ENCODE results near the gene CD48.

The CD48 gene

DNA sequence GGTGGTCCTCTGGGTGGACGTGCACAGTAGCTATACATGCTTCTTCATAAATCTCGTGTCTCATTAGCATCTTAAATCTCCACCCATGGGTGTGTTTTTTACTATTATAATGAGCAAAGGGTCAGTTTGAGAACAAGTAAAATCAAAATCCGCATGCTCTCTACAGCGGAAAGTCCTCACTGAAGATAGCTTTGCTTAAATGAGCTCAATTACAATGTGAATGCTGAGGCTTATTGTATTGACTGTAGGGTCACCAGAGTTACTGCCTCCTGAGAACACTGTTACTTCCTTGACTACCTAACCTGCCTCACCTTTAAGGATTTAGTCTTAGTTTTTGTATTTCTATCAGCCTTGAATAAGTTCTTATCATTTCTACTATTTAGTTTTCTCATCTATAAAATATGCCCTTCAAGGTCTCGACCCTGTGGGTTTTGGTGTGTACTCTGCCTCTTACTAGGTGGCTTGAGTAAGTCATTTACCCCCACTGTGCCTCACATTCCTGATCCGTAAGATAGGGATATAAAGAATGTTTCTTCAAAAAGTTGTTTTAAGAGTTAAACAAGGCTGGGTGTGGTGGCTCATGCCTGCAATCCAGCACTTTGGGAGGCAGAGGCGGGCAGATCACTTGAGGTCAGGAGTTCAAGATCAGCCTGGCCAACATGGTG lies 35.3 kb upstream of the CD48 start:
- Mint-ChIP-seq H3K36me3 (peaks cover 72% of the 10 kb centered on the region), H3K9me3 (no peaks in the 10 kb centered on the region), H3K27ac (peak overlapping the region; percentile 70), H3K4me3 (no peak overlapping the region), H3K4me1 (peaks cover 75% of the 10 kb centered on the region), H3K27me3 (no peaks in the 10 kb centered on the region)
- no peak for ATAC-seq

DNA sequence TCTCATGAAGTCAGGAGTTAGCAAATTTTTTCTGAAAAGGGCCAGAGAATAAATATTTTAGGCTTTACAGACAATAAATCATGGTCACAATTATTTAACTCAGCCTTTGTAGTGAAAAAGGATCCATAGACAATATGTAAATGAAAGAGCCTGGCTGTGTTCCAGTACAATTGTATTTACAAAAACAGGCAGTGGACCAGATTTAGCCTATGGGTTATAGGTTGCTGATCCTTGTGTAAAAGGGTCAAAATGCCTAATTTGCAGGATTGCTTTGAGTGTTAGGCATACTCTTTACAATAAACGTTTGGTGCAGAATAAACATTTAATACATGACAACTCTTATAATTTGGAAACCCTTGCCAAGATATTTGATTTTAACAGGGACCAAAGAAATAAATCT lies 33.9 kb upstream of the CD48 start:
- no peaks in the 10 kb centered on the region for H3K27me3 Mint-ChIP-seq
- H3K4me3 Mint-ChIP-seq, result no peak overlapping the region
- no peaks in the 10 kb centered on the region for H3K9me3 Mint-ChIP-seq
- peak overlapping the region; percentile 58 for H3K27ac Mint-ChIP-seq
- no peak for ATAC-seq
- peaks cover 70% of the 10 kb centered on the region for H3K36me3 Mint-ChIP-seq
- peaks cover 73% of the 10 kb centered on the region for H3K4me1 Mint-ChIP-seq

GRCh38 chr1:160744852-160745520 lies 33.4 kb upstream of the CD48 start:
- Mint-ChIP-seq H3K36me3 (peaks cover 64% of the 10 kb centered on the region), H3K27ac (peak overlapping the region; percentile 58), H3K9me3 (no peaks in the 10 kb centered on the region), H3K4me1 (peaks cover 72% of the 10 kb centered on the region), H3K4me3 (peak overlapping the region; percentile 52), H3K27me3 (no peaks in the 10 kb centered on the region)
- no peak for ATAC-seq

GRCh38 chr1:160744199-160744851 lies 32.7 kb upstream of the CD48 start:
- H3K9me3 Mint-ChIP-seq, result no peaks in the 10 kb centered on the region
- H3K36me3 Mint-ChIP-seq, result peaks cover 61% of the 10 kb centered on the region
- H3K4me3 Mint-ChIP-seq, result peak overlapping the region; percentile 57
- peak; percentile 68 for ATAC-seq
- no peaks in the 10 kb centered on the region for H3K27me3 Mint-ChIP-seq
- H3K4me1 Mint-ChIP-seq, result peaks cover 71% of the 10 kb centered on the region
- H3K27ac Mint-ChIP-seq, result peak overlapping the region; percentile 58

- no peaks in the 10 kb centered on the region for H3K9me3 Mint-ChIP-seq
- no peak for ATAC-seq
- H3K27me3 Mint-ChIP-seq, result no peaks in the 10 kb centered on the region
- peaks cover 68% of the 10 kb centered on the region for H3K4me1 Mint-ChIP-seq
- H3K4me3 Mint-ChIP-seq, result peak overlapping the region; percentile 74
- peaks cover 50% of the 10 kb centered on the region for H3K36me3 Mint-ChIP-seq
- peak overlapping the region; percentile 58 for H3K27ac Mint-ChIP-seq
Measured at GRCh38 chr1:160743266-160743665, 31.6 kb upstream of the CD48 start.

- Mint-ChIP-seq H3K27me3 (no peaks in the 10 kb centered on the region), H3K4me1 (peaks cover 66% of the 10 kb centered on the region), H3K9me3 (peaks cover 3% of the 10 kb centered on the region), H3K36me3 (peaks cover 43% of the 10 kb centered on the region), H3K27ac (peak overlapping the region; percentile 58), H3K4me3 (peak overlapping the region; percentile 74)
- no peak for ATAC-seq
Measured at GRCh38 chr1:160742428-160743127, 31.0 kb upstream of the CD48 start.

DNA sequence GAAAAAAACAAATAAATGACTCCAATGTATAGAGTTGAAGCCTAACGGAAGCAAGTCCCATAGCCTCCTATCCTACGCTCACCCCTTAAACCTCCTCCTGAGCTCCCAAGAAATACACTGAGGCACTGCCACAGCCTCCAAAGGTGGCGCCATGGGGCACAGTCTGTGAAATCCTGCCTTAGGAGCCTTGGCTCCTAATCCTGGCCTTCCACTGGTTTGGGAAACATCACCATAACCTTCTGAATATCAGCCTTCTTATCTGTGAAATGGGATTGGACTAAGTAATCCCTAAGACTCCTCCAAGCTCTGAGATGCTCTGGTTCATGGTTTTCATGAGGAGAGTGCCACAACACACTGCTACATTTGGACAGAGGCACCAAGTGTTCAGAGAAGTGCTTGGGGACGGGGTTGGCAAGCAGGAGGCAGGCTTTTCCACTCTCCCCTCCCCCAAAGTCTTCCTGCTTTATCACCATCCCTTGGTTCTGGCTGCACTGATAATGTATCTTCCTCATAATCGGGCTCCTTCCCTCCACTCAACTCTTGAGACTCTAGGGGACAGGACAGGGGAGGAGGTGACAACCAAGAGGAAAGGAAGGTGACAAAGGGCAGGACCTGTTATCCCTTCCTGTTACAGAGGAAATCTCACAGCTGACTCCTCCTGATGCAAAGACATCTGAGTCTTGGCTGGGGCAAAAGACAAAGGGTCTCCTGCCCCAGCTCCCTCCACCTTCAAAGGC lies 30.2 kb upstream of the CD48 start:
- H3K36me3 Mint-ChIP-seq, result peaks cover 49% of the 10 kb centered on the region
- H3K4me3 Mint-ChIP-seq, result peak overlapping the region; percentile 74
- peaks cover 66% of the 10 kb centered on the region for H3K4me1 Mint-ChIP-seq
- H3K27ac Mint-ChIP-seq, result peak overlapping the region; percentile 58
- no peaks in the 10 kb centered on the region for H3K27me3 Mint-ChIP-seq
- ATAC-seq, result no peak
- H3K9me3 Mint-ChIP-seq, result peaks cover 3% of the 10 kb centered on the region

DNA sequence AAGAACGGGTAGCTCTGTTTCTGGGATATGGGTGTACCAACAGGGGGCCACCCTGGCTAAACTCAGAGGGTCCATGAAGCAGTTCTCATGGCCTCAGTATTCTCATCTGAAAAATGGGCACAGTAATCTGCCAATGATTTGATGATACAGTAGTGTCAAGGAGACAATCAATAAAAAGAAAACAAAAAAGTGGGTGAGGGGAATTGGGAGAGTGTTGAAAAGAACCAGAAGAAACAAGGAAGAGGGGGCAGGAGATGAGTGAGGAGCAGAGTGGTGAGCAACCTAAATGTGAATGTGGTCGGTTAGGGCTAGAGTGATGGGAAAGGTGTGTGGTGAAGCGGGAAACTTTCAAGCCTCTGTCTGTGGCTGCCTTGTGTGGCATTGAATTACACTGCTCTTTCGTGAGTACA lies 29.5 kb upstream of the CD48 start:
- no peaks in the 10 kb centered on the region for H3K27me3 Mint-ChIP-seq
- H3K27ac Mint-ChIP-seq, result peak overlapping the region; percentile 58
- peaks cover 66% of the 10 kb centered on the region for H3K4me1 Mint-ChIP-seq
- no peak for ATAC-seq
- H3K36me3 Mint-ChIP-seq, result peaks cover 56% of the 10 kb centered on the region
- H3K4me3 Mint-ChIP-seq, result peak overlapping the region; percentile 74
- H3K9me3 Mint-ChIP-seq, result peaks cover 3% of the 10 kb centered on the region

GRCh38 chr1:160740133-160740688 lies 28.6 kb upstream of the CD48 start:
- H3K27ac Mint-ChIP-seq, result peak overlapping the region; percentile 92
- H3K4me3 Mint-ChIP-seq, result peak overlapping the region; percentile 85
- H3K27me3 Mint-ChIP-seq, result no peaks in the 10 kb centered on the region
- peak; percentile 37 for ATAC-seq
- peaks cover 3% of the 10 kb centered on the region for H3K9me3 Mint-ChIP-seq
- peaks cover 64% of the 10 kb centered on the region for H3K4me1 Mint-ChIP-seq
- H3K36me3 Mint-ChIP-seq, result peaks cover 63% of the 10 kb centered on the region

GRCh38 chr1:160739098-160739511 lies 27.5 kb upstream of the CD48 start, which contains the start of gene SLAMF7:
TSS of gene SLAMF7 (plus strand) at chr1:160739247. CDS start at chr1:160739302, 55 bp downstream.
- H3K4me1 Mint-ChIP-seq, result peaks cover 58% of the 10 kb centered on the region
- peak; percentile 91 for ATAC-seq
- H3K9me3 Mint-ChIP-seq, result peaks cover 3% of the 10 kb centered on the region
- H3K4me3 Mint-ChIP-seq, result peak within 1 kb of the TSS; percentile 90
- peaks cover 55% of the 10 kb centered on the region for H3K36me3 Mint-ChIP-seq
- H3K27ac Mint-ChIP-seq, result peak within 1 kb of the TSS; percentile 92
- no peaks in the 10 kb centered on the region for H3K27me3 Mint-ChIP-seq

DNA sequence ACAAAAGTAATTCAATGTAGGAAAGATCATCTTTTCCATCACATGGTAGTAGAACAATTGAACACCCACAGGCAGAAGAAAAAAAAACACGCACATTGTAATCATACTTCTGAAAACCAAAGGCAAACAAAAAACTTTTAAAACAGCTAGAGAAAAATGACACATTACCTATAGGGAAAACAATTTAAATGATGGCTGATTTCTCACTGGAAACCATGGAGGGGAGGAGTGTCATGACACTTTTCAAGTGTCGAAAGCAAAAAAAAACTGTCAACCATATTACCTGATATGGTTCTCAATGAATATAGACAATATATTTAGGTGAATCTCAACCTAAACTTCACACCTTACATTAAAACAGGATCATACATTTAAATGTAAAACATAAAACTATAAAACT lies 26.6 kb upstream of the CD48 start:
- Mint-ChIP-seq H3K9me3 (peaks cover 3% of the 10 kb centered on the region), H3K27ac (peak overlapping the region; percentile 92), H3K4me1 (peaks cover 58% of the 10 kb centered on the region), H3K36me3 (peaks cover 48% of the 10 kb centered on the region), H3K27me3 (no peaks in the 10 kb centered on the region), H3K4me3 (peak overlapping the region; percentile 90)
- ATAC-seq, result no peak

- no peak for ATAC-seq
- no peaks in the 10 kb centered on the region for H3K27me3 Mint-ChIP-seq
- peaks cover 11% of the 10 kb centered on the region for H3K9me3 Mint-ChIP-seq
- H3K36me3 Mint-ChIP-seq, result peaks cover 32% of the 10 kb centered on the region
- peak overlapping the region; percentile 11 for H3K4me3 Mint-ChIP-seq
- peaks cover 43% of the 10 kb centered on the region for H3K4me1 Mint-ChIP-seq
- peak overlapping the region; percentile 68 for H3K27ac Mint-ChIP-seq
Measured at GRCh38 chr1:160734301-160734700, 22.7 kb upstream of the CD48 start.

GRCh38 chr1:160733898-160734297 lies 22.3 kb upstream of the CD48 start:
- H3K4me3 Mint-ChIP-seq, result peak overlapping the region; percentile 11
- H3K27me3 Mint-ChIP-seq, result no peaks in the 10 kb centered on the region
- no peak for ATAC-seq
- peaks cover 11% of the 10 kb centered on the region for H3K9me3 Mint-ChIP-seq
- peaks cover 41% of the 10 kb centered on the region for H3K4me1 Mint-ChIP-seq
- H3K27ac Mint-ChIP-seq, result peak overlapping the region; percentile 68
- peaks cover 32% of the 10 kb centered on the region for H3K36me3 Mint-ChIP-seq

DNA sequence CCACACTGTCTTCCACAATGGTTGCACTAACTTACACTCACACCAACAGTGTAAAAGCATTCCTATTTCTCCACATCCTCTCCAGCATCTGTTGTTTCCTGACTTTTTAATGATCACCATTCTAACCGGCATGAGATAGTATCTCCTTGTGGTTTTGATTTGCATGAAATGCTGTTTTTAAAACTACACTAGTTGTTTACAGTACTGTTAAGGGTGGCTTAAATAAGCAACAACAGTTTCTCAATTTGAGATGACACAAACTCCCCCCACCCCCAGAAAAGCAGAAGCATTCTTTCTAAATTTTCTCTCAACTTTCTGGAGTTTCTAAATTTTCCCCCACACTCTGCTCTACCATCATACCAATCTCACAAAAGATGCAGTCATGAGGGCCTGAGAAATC lies 20.4 kb upstream of the CD48 start:
- H3K36me3 Mint-ChIP-seq, result peaks cover 29% of the 10 kb centered on the region
- H3K4me3 Mint-ChIP-seq, result no peak overlapping the region
- H3K27ac Mint-ChIP-seq, result peak overlapping the region; percentile 68

More for the DNA sequence above, 20.4 kb upstream of the CD48 start:
- H3K9me3 Mint-ChIP-seq, result peaks cover 8% of the 10 kb centered on the region
- ATAC-seq, result no peak
- peaks cover 30% of the 10 kb centered on the region for H3K4me1 Mint-ChIP-seq
- H3K27me3 Mint-ChIP-seq, result no peaks in the 10 kb centered on the region
